ENCODE results near the gene RFX4.
"Not testable (repeated sequence)": the region's sequence is repeated elsewhere in the genome, so short reads cannot be mapped to it uniquely, and the experiment has no call there.

Gene RFX4

DNA sequence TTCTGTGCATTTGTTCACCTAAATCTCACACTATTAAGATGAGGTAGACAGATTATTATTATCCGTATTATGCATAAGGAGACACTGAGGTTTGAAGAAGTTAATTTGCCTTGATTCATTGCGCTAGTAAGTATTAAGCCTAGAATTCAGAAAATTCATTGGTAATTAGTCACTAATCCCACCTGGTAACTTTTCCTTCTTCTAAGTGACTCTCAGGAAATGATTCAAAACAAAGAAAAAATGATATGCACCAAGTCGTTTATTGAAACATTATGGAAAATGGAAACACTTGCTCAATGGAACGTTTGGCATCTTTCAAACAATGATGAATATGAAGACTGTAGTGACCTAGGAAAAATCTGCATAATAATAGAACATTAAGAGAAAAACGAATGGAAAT lies 15.2 kb downstream of the RFX4 start:
- no peak overlapping the region for H3K27ac ChIP-seq (ENCODE audit: low read length)
- H3K9me3 ChIP-seq (ENCODE audit: control insufficient read depth, low read depth, low read length): no peaks in the 10 kb centered on the region
- peaks cover 15% of the 10 kb centered on the region for H3K4me1 ChIP-seq (ENCODE audit: control insufficient read depth, low read depth, low read length)
- no peaks in the 10 kb centered on the region for H3K36me3 ChIP-seq (ENCODE audit: control insufficient read depth, low read depth, low read length)
- no peak overlapping the region for H3K4me3 ChIP-seq (ENCODE audit: low read length)
- H3K27me3 ChIP-seq (ENCODE audit: control insufficient read depth, insufficient read depth, low read length): peaks cover 31% of the 10 kb centered on the region
- no peak overlapping the region for H3K9ac ChIP-seq (ENCODE audit: low read length)

DNA sequence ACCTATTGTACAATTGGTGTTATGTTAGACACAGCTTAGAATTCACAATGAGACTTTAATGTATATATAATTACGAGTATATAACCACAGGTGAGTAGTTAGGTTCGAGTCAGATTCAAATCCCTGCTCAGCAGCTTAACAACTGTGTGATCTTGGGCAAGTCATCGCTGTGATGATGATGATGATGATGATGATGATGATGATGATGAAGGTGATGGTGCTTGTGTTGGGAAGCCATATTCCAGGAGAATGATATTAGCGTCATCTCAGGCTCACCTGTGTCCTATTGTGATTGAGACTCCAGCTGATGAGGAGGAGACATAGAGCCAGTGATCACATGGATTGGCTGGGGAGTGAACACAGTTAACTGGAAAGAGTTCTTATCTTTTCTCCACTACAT lies 16.5 kb downstream of the RFX4 start:
- Histone ChIP-seq H3K9me3 (ENCODE audit: control insufficient read depth, low read depth, low read length) (no peaks in the 10 kb centered on the region), H3K27me3 (ENCODE audit: control insufficient read depth, insufficient read depth, low read length) (peaks cover 18% of the 10 kb centered on the region), H3K27ac (ENCODE audit: low read length) (no peak overlapping the region), H3K4me3 (ENCODE audit: low read length) (no peak overlapping the region), H3K4me1 (ENCODE audit: control insufficient read depth, low read depth, low read length) (peaks cover 15% of the 10 kb centered on the region), H3K36me3 (ENCODE audit: control insufficient read depth, low read depth, low read length) (no peaks in the 10 kb centered on the region), H3K9ac (ENCODE audit: low read length) (no peak overlapping the region)

DNA sequence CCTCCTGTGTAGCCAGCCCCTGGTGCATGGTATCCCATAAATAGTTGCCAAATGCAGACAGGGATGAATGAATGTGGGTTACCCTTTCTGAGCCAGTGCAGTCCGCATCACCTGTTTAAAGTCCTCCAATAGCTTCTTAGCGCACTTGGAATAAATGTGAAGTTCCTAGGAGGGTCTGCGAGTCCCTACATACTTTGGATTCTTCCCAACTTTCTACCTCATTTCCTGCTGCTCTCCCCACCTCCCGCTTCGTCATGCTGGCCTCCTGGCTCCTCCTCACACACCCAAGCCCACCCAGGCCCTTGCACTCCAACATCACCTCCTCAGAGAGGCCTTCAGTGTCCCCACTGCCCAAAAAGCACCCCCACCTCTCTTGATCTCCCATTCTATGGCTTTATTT lies 17.7 kb downstream of the RFX4 start:
- peaks cover 8% of the 10 kb centered on the region for H3K27me3 ChIP-seq (ENCODE audit: control insufficient read depth, insufficient read depth, low read length)
- H3K27ac ChIP-seq (ENCODE audit: low read length): no peak overlapping the region
- H3K36me3 ChIP-seq (ENCODE audit: control insufficient read depth, low read depth, low read length): no peaks in the 10 kb centered on the region
- H3K9ac ChIP-seq (ENCODE audit: low read length): no peak overlapping the region
- H3K4me1 ChIP-seq (ENCODE audit: control insufficient read depth, low read depth, low read length): peaks cover 15% of the 10 kb centered on the region
- H3K9me3 ChIP-seq (ENCODE audit: control insufficient read depth, low read depth, low read length): no peaks in the 10 kb centered on the region
- no peak overlapping the region for H3K4me3 ChIP-seq (ENCODE audit: low read length)

DNA sequence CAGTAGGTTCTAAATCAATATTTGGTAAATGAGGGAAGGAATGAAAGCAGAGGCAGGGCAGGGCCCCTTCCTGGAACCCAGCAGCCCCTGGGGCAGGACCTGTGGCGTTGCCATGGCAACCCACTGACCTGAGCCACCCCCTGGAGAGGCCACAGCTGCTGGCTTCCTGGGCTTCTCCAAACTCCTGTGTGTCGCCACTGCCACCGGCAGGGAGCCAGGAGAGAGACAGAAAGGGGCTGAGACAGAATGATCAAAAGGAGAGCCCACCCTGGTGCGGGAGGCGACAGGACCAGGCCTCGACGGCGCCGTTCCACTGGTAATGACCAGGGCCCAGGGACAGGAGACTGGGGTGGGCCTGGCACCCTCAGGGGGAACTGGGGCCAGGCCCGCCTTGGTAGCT lies 18.2 kb downstream of the RFX4 start:
- H3K27ac ChIP-seq (ENCODE audit: low read length): no peak overlapping the region
- H3K27me3 ChIP-seq (ENCODE audit: control insufficient read depth, insufficient read depth, low read length): peaks cover 4% of the 10 kb centered on the region
- no peak overlapping the region for H3K4me3 ChIP-seq (ENCODE audit: low read length)
- H3K9me3 ChIP-seq (ENCODE audit: control insufficient read depth, low read depth, low read length): no peaks in the 10 kb centered on the region
- H3K9ac ChIP-seq (ENCODE audit: low read length): no peak overlapping the region
- H3K4me1 ChIP-seq (ENCODE audit: control insufficient read depth, low read depth, low read length): peaks cover 15% of the 10 kb centered on the region
- no peaks in the 10 kb centered on the region for H3K36me3 ChIP-seq (ENCODE audit: control insufficient read depth, low read depth, low read length)

DNA sequence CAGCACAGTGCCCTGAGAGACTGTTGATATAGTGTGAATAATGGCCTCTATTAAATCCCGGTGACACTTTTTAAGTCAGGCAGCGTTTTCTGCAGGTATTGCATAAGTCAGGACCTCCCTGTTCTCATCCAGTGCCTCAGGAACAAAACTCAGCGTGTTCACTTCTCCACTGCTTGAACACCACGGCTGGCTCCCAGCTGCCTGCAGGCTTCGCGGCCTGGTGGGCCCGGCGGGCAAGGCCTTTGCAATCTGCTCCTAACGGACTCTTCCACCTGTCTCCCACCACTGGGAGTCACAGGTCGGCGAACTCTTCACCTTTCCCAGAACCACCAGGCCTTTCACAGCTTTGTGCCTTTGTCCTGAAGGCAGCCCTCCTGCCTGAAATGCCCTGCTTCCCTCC lies 18.7 kb downstream of the RFX4 start:
- H3K36me3 ChIP-seq (ENCODE audit: control insufficient read depth, low read depth, low read length): no peaks in the 10 kb centered on the region
- H3K27ac ChIP-seq (ENCODE audit: low read length): no peak overlapping the region
- no peak overlapping the region for H3K4me3 ChIP-seq (ENCODE audit: low read length)
- H3K9ac ChIP-seq (ENCODE audit: low read length): no peak overlapping the region
- peaks cover 4% of the 10 kb centered on the region for H3K27me3 ChIP-seq (ENCODE audit: control insufficient read depth, insufficient read depth, low read length)
- H3K9me3 ChIP-seq (ENCODE audit: control insufficient read depth, low read depth, low read length): no peaks in the 10 kb centered on the region
- peaks cover 15% of the 10 kb centered on the region for H3K4me1 ChIP-seq (ENCODE audit: control insufficient read depth, low read depth, low read length)

DNA sequence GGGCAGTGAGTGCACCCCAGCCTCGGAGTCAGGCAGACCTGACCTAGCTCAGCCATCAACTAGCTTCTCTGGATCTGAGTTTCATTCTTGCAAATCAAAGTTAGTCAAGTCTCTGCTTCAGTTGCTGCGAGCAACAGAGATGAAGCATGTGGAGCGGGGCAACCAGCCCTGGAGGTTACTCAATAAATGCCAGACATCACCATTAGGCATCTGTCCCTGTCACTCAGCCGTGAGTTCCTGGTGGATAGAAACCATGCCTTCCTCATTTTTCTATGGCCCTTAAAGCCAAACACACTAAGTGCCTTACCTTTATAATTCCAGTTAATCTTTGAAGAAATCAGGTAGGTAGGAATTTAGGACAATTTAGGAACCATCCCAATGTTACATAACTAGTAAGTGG lies 19.3 kb downstream of the RFX4 start:
- Histone ChIP-seq H3K9me3 (ENCODE audit: control insufficient read depth, low read depth, low read length) (no peaks in the 10 kb centered on the region), H3K27me3 (ENCODE audit: control insufficient read depth, insufficient read depth, low read length) (peaks cover 4% of the 10 kb centered on the region), H3K36me3 (ENCODE audit: control insufficient read depth, low read depth, low read length) (no peaks in the 10 kb centered on the region)

DNA sequence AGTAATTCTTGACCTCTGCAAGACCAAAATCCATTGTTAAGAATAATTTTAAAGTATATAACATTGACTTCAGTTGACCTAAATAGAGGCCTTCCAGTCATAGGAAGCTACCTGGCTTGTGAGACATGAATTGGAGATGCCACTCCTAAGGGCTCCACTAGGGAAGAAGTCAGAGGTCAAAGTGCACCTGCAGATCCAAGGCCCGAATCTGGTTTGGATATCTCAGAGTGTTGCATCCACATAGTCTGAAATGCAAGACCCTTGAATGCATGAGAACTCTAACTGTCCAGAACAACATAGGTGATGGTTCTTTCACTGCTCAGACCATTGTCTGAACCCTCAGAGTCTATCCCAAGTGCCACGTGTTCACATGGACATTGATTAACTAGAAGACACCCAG lies 22.4 kb downstream of the RFX4 start:
- H3K4me1 ChIP-seq (ENCODE audit: control insufficient read depth, low read depth, low read length): peaks cover 15% of the 10 kb centered on the region
- H3K9me3 ChIP-seq (ENCODE audit: control insufficient read depth, low read depth, low read length): no peaks in the 10 kb centered on the region
- H3K27ac ChIP-seq (ENCODE audit: low read length): no peak overlapping the region
- H3K9ac ChIP-seq (ENCODE audit: low read length): no peak overlapping the region
- no peak overlapping the region for H3K4me3 ChIP-seq (ENCODE audit: low read length)
- no peaks in the 10 kb centered on the region for H3K36me3 ChIP-seq (ENCODE audit: control insufficient read depth, low read depth, low read length)
- peaks cover 4% of the 10 kb centered on the region for H3K27me3 ChIP-seq (ENCODE audit: control insufficient read depth, insufficient read depth, low read length)

More for the DNA sequence above, 19.3 kb downstream of the RFX4 start:
- Histone ChIP-seq H3K4me3 (ENCODE audit: low read length) (no peak overlapping the region), H3K27ac (ENCODE audit: low read length) (no peak overlapping the region), H3K9ac (ENCODE audit: low read length) (no peak overlapping the region), H3K4me1 (ENCODE audit: control insufficient read depth, low read depth, low read length) (peaks cover 15% of the 10 kb centered on the region)

DNA sequence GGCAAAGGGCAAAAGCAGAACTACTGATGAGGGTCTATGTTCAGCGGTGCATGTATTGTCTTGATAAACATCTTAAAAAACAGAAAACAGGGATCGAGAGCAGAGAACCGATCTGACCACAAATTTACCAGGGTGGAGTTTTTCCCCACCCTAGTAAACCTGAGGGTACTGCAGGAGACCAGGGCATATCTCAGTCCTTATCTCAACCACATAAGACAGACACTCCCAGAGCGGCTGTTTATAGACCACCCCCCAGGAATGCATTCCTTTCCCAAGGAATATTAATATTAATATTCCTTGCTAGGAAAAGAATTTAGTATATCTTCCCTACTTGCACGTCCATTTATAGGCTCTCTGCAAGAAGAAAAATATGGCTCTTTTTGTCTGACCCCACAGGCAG lies 37.8 kb downstream of the RFX4 start:
- H3K4me1 ChIP-seq (ENCODE audit: control insufficient read depth, low read depth, low read length); H3K36me3 ChIP-seq (ENCODE audit: control insufficient read depth, low read depth, low read length); H3K27ac ChIP-seq (ENCODE audit: low read length); H3K9me3 ChIP-seq (ENCODE audit: control insufficient read depth, low read depth, low read length); H3K4me3 ChIP-seq (ENCODE audit: low read length); H3K27me3 ChIP-seq (ENCODE audit: control insufficient read depth, insufficient read depth, low read length); H3K9ac ChIP-seq (ENCODE audit: low read length): not testable (repeated sequence)

DNA sequence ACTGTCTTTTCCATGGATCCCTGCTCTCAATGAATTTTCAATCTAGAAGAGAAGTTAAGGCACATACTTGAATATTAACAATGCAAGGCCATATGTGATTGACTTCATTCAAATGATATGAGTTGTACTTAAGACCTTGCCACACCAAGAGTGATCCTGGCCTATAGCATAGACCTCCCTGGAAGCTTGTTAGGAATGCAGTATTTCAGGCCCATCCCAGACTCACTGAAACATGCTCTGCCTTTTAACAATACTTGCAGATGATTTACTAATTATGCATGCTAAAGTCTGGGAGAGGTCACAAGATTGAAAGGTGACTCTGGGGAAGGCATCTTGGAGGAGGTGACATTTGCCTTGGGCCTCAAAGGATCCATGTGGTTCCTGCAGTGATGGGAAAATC lies 43.2 kb downstream of the RFX4 start:
- no peaks in the 10 kb centered on the region for H3K27me3 ChIP-seq (ENCODE audit: control insufficient read depth, insufficient read depth, low read length)

DNA sequence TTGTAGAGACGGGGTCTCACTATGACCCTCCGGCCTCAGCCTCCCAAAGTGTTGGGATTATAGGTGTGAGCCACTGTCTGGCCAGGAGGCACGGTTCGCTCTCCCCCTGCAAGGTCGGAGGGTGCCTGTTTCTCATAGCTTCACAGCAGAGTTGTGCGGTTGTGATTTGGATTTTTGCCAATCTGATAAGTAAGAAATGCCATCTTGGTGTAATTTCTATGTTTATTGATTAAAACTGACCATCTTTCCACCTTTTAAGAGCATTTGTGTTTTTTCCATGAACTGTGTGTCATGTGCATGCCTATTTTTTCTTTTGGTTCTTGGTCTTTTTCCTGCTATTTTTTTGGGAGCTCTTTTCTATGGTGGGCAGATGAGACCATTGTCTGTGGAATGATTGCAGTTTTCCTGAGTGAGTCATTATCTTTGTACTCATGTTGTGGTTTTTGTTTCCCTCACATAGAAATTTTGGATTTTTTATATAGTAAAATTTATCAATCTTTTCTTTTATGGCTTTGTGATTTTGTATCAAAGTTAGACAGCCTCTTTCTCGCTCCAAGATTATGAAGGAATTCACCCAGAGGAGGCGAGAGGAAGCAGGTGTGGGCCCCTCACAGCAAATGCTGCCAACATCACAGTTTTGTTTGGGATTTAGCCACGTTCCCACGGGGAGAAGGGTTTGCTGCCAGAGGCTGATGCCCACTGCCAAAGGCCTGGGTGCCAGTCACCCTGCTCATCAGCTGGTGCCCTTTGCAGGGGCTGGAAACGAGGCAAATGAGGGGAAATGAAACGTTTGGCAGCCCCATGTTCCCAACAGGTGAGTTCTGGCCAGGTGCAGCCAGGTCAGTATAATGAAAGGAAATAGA lies 47.2 kb downstream of the RFX4 start:
- Histone ChIP-seq H3K4me3 (ENCODE audit: low read length) (no peak overlapping the region), H3K9me3 (ENCODE audit: control insufficient read depth, low read depth, low read length) (no peaks in the 10 kb centered on the region), H3K36me3 (ENCODE audit: control insufficient read depth, low read depth, low read length) (no peaks in the 10 kb centered on the region), H3K27me3 (ENCODE audit: control insufficient read depth, insufficient read depth, low read length) (no peaks in the 10 kb centered on the region), H3K27ac (ENCODE audit: low read length) (no peak overlapping the region), H3K9ac (ENCODE audit: low read length) (no peak overlapping the region), H3K4me1 (ENCODE audit: control insufficient read depth, low read depth, low read length) (no peaks in the 10 kb centered on the region)

More for the DNA sequence above, 43.2 kb downstream of the RFX4 start:
- no peaks in the 10 kb centered on the region for H3K36me3 ChIP-seq (ENCODE audit: control insufficient read depth, low read depth, low read length)
- no peak overlapping the region for H3K9ac ChIP-seq (ENCODE audit: low read length)
- no peak overlapping the region for H3K4me3 ChIP-seq (ENCODE audit: low read length)
- H3K27ac ChIP-seq (ENCODE audit: low read length): no peak overlapping the region
- H3K4me1 ChIP-seq (ENCODE audit: control insufficient read depth, low read depth, low read length): no peaks in the 10 kb centered on the region
- H3K9me3 ChIP-seq (ENCODE audit: control insufficient read depth, low read depth, low read length): no peaks in the 10 kb centered on the region

DNA sequence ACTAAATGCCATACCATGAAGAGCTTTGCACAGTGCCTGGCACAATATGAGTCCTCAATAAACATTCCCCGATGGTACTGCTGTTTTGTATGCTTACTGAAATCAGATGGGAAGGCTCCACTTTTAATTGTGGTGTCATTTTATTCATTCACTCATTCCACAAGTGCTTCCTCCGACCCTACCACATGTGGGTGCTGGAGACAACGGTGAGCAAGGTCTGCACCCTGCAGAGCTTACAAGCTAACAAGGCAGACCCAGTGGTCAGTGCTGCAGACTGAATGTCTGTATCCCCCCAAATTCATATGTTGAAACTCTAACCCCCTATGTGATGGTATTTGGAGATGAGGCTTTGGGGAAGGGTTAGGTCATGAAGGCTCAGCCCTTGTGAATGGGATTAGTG lies 48.3 kb downstream of the RFX4 start:
- H3K36me3 ChIP-seq (ENCODE audit: control insufficient read depth, low read depth, low read length): no peaks in the 10 kb centered on the region
- H3K9me3 ChIP-seq (ENCODE audit: control insufficient read depth, low read depth, low read length): no peaks in the 10 kb centered on the region
- no peak overlapping the region for H3K27ac ChIP-seq (ENCODE audit: low read length)
- H3K4me1 ChIP-seq (ENCODE audit: control insufficient read depth, low read depth, low read length): no peaks in the 10 kb centered on the region
- H3K4me3 ChIP-seq (ENCODE audit: low read length): no peak overlapping the region
- H3K27me3 ChIP-seq (ENCODE audit: control insufficient read depth, insufficient read depth, low read length): no peaks in the 10 kb centered on the region
- H3K9ac ChIP-seq (ENCODE audit: low read length): no peak overlapping the region

DNA sequence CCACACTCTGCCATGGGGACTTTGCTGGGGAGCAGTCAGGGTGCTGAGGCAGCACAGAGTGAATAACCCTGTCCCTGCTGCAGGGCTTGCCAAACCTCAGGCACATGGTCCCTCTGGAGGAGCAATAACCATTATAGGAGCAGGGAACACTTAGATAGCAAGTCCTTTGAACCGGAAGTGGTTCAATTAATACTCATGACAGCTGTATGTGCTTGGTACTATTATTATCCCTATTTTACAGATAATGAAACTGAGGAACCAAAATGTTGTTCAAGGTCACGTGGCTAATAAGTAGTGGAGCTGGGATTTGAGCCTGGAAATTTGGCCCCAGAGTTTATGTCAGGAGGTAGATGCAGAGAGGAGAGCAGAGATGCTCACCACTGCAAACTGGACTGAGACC lies 49.0 kb downstream of the RFX4 start:
- H3K27me3 ChIP-seq (ENCODE audit: control insufficient read depth, insufficient read depth, low read length): no peaks in the 10 kb centered on the region
- H3K36me3 ChIP-seq (ENCODE audit: control insufficient read depth, low read depth, low read length): no peaks in the 10 kb centered on the region
- no peaks in the 10 kb centered on the region for H3K9me3 ChIP-seq (ENCODE audit: control insufficient read depth, low read depth, low read length)
- no peak overlapping the region for H3K27ac ChIP-seq (ENCODE audit: low read length)
- no peak overlapping the region for H3K4me3 ChIP-seq (ENCODE audit: low read length)
- no peaks in the 10 kb centered on the region for H3K4me1 ChIP-seq (ENCODE audit: control insufficient read depth, low read depth, low read length)
- no peak overlapping the region for H3K9ac ChIP-seq (ENCODE audit: low read length)
